Activated CD4-positive, alpha-beta T cell treated with anti-CD3 and anti-CD28 coated beads, Interleukin-2, Interleukin-4, amounts not matched to agents 100 ng/mL and 50 ng/mL, durations not matched to agents 16 hours and 8 hours (primary cell): ENCODE measurements around the gene TTC39C.
A peak's percentile ranks its signal among the peaks of the same experiment; 100 is the strongest.
"Not testable (repeated sequence)": the region's sequence is repeated elsewhere in the genome, so short reads cannot be mapped to it uniquely, and the experiment has no call there.

Experiments used
- DNase-seq: peaks from one replicate; pipeline ENCODE4 v3.0.0-alpha.2; 2020; ENCODE audit warnings: low spot score

The TTC39C gene

DNA sequence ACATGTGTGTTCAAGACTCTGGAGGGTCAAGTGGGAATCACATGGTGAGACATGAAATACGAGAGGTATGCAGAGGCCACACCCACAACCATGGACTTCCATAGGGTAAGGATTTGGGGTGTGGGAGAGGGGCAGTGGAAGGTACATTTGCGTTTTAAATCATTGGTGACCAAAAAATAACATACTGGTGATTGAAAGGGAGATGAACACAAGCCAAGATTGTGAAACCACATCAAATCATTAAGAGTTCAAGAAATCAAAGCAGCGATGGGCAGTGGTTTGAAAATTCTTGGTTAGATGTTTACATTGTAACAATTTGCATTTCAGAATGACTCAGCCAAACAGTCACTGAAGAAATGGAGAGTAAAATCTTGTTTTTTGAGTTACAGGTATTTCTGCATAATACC is 122.4 kb downstream of the TTC39C start:
- DNase-seq = peak; percentile 60

DNA sequence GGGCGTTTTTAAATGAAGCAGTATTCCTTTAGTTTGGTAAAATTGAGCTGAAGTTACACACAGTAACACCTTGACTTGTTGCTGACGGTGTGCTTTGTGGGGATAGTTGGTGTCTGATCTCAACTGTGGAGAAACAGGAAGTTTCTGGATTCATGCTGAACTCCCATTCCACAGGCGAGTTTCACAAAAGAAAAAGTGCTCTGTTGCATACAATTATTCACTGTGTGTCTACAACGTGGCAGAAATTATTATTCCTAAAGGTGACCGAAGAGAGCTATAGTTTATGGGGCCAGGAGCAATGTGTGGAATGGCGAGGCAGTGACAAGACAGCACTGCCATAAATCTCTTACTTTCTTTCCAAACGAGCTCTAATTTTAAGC is 123.8 kb downstream of the TTC39C start:
- no peak for DNase-seq

GRCh38 chr18:24138789-24139616 is 124.4 kb downstream of the TTC39C start, which contains the start of gene CABYR:
CABYR (plus strand) TSS chr18:24139062; CDS start chr18:24143115, 4,053 bp downstream.
- DNase-seq = peak; percentile 52

- DNase-seq = no peak
Measured at GRCh38 chr18:24140697-24141096, 126.1 kb downstream of the TTC39C start.

DNA sequence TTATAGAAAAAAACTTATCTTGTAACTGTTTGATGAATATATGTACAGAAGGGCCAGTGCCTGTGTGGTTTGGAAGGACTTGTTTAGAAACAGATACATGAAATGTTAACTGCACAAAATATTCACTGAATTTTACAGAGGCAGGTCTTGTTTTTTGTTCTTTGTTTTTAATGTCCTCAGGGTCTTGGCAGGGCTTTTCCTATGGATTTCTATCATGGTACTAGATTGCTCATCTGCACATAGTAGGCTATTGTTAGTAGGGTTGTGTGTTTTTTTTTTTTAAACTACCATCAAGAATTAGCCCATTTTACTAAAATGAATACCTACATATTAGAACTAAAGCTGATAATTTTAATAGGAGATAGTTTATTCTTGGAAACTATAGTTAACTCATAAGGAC is 127.8 kb downstream of the TTC39C start:
- DNase-seq = no peak

GRCh38 chr18:24149591-24149990 is 135.0 kb downstream of the TTC39C start:
- DNase-seq = not testable (repeated sequence)

- DNase-seq = no peak
Measured at GRCh38 chr18:24153397-24153796, 138.8 kb downstream of the TTC39C start.

- DNase-seq = no peak
Measured at GRCh38 chr18:24157855-24158254, 143.3 kb downstream of the TTC39C start.

GRCh38 chr18:24160086-24160485 is 145.5 kb downstream of the TTC39C start:
- DNase-seq = no peak

DNA sequence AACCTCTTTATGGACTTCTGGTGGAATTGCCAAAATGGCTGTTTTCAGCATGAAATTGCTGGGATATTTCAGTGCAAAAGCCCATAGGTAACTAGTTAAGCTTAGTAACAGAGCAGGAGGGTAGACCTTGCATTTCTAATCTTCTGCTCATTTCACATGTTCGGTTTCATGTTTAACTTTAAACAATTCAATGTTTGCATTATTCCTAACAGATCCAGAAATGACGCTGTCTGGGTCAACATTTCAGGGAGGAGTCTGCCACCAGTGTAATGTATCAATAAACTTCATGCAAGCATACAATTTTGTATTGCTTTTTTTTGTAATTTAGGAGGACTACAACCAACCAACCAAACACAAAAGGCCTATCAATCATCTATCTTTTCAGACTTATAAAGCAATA is 146.8 kb downstream of the TTC39C start:
- DNase-seq = no peak

- no peak for DNase-seq
Measured at GRCh38 chr18:24168496-24168895, 153.9 kb downstream of the TTC39C start.

DNA sequence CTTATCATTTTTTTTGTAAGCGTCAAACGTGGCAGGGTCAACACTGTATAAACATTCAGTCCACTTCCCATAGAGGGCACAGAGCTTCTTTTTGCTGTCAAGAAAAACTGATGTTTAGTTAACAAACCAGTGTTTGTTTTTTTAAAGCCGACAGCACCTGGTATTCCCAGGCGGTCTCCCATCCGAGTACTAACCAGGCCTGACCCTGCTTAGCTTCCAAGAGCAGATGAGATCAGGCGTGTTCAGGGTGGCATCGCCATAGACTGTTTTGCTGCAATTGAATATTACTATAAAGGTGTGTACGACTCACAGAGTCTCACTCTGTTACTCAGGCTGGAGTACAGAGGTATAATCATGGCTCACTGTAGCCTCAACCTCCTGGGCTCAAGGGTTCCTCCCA is 155.8 kb downstream of the TTC39C start:
- no peak for DNase-seq

GRCh38 chr18:24173997-24174396 is 159.4 kb downstream of the TTC39C start:
- peak; percentile 80 for DNase-seq

GRCh38 chr18:24176727-24177416 is 162.3 kb downstream of the TTC39C start:
- DNase-seq = peak; percentile 66

DNA sequence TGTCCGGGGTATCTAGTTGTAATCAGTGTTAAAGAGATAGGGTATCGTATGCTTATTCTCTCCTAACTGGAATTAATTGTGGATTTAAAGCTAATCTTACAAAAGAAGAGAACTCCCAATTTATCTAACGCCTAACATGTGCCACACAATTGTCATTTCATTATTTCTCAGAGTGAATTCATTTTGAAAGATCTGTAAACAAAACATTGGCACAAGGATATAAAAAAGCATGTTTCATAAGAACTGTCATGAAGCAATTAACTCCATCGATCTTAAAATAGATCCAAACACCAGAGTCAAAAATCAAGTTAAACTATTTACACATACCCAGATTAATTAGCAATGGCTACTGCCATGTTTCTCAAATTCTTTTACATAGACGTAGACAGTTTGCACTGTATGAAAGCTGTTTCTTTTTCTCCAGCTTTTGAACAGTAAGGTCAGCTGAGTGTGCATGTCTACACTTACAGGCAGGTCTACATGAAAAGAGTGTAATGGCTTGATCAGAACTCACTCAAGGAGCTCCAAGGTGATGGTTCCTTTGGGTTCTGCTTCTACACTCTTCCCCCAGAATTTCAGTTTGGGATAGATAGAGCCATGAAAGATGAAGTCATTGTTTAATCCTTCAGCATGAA is 163.1 kb downstream of the TTC39C start:
- no peak for DNase-seq

GRCh38 chr18:24180048-24180447 is 165.5 kb downstream of the TTC39C start:
- no peak for DNase-seq

- DNase-seq = no peak
Measured at GRCh38 chr18:24181806-24182205, 167.3 kb downstream of the TTC39C start.
